Omental fat pad (tissue), 4 donors: ENCODE measurements around the gene HP. TPM values are rescaled to one million over a fixed set of nuclear protein-coding genes. Genes with fewer than 3 reads are reported as not detected.
A peak's percentile ranks its signal among the peaks of the same experiment; 100 is the strongest.

Experiments used
- ATAC-seq: fragments of 150-250 bp; one replicate; pipeline ENCODE4 v1.9.1; 2016; ENCODE audit warnings: mild to moderate bottlenecking, moderate library complexity; ENCODE audit not compliant: low FRiP score
- DNase-seq: peaks from one replicate; pipeline ENCODE4 v3.0.0-alpha.2; 2019; ENCODE audit warnings: low spot score
- CTCF ChIP-seq, 3 donors: fragments of 450-650 bp; IDR thresholded peaks; one replicate each; pipeline ENCODE4 v1.5.1; 2016 to 2017; ENCODE audit warnings: antibody characterized with exemption in 3 of 3, mild to moderate bottlenecking in 3 of 3, moderate library complexity in 2 of 3
- total RNA-seq, 4 donors: library from RNA; depleted of rRNA; stranded (reverse); fragments of >200 nt; gene quantifications; one replicate each; pipeline ENCODE4 v1.1.0, GENCODE V29; 2016

Gene HP
- total RNA-seq, 4 donors from 2014 or later = 48.9 to 4,795 (median 1,381) TPM

GRCh38 chr16:72091217-72091616 lies 36.9 kb downstream of the HP start:
- ATAC-seq = no peak
- no peak for TF ChIP-seq CTCF (IDR thresholded peaks at IDR 0.05)

GRCh38 chr16:72092832-72093447 lies 38.6 kb downstream of the HP start:
- no peak for DNase-seq
- no peak for TF ChIP-seq CTCF (IDR thresholded peaks at IDR 0.05)

More at GRCh38 chr16:72091217-72091616, 36.9 kb downstream of the HP start:
- DNase-seq = no peak

GRCh38 chr16:72093448-72094265 lies 39.4 kb downstream of the HP start, which contains the start of the genes DHX38 and TXNL4B:
Gene DHX38 (plus strand): TSS chr16:72093847. CDS start chr16:72096158, 2,311 bp downstream.
Gene TXNL4B (minus strand): TSS chr16:72093620. CDS start chr16:72090749, 2,871 bp downstream.
- ATAC-seq (peak; percentile 99), DNase-seq (peak; percentile 78)
- TF ChIP-seq CTCF (IDR thresholded peaks at IDR 0.05) = no peak

More at GRCh38 chr16:72092832-72093447, 38.6 kb downstream of the HP start:
- peak; percentile 48 for ATAC-seq

- no peak for DNase-seq
- no peak for ATAC-seq
Measured at GRCh38 chr16:72094266-72094610, 39.9 kb downstream of the HP start.

GRCh38 chr16:72098936-72099335 lies 44.6 kb downstream of the HP start:
- TF ChIP-seq CTCF (IDR thresholded peaks at IDR 0.05) = no peak
- ATAC-seq (no peak), DNase-seq (no peak)

More at GRCh38 chr16:72094266-72094610, 39.9 kb downstream of the HP start:
- no peak for TF ChIP-seq CTCF (IDR thresholded peaks at IDR 0.05)

- TF ChIP-seq CTCF (IDR thresholded peaks at IDR 0.05) = no peak
- DNase-seq (no peak), ATAC-seq (peak; percentile 54)
Measured at GRCh38 chr16:72099377-72099818, 45.1 kb downstream of the HP start.
